Subcutaneous adipose tissue (tissue), 4 donors: ENCODE measurements around the gene PKP1. TPM values are rescaled to one million over a fixed set of nuclear protein-coding genes. Genes with fewer than 3 reads are reported as not detected.

Experiments used
- total RNA-seq, 4 donors: library from RNA; depleted of rRNA; stranded (reverse); fragments of >200 nt; gene quantifications; one replicate each; pipeline ENCODE4 v1.1.0, GENCODE V29; 2016
- TF ChIP-seq, protein P1 (sequence below): fragments of 450-650 bp; IDR thresholded peaks from one replicate; pipeline ENCODE4 v1.5.1; 2016; ENCODE audit warnings: low read depth, mild to moderate bottlenecking, control low read depth, antibody characterized with exemption, moderate library complexity

PKP1 gene
- total RNA-seq, 4 donors from 2014 or later, result 0.51 to 13.6 (median 6.2) TPM

GRCh38 chr1:201276891-201277290 is 6.4 kb upstream of the PKP1 start:
- TF ChIP-seq, protein P1, sequence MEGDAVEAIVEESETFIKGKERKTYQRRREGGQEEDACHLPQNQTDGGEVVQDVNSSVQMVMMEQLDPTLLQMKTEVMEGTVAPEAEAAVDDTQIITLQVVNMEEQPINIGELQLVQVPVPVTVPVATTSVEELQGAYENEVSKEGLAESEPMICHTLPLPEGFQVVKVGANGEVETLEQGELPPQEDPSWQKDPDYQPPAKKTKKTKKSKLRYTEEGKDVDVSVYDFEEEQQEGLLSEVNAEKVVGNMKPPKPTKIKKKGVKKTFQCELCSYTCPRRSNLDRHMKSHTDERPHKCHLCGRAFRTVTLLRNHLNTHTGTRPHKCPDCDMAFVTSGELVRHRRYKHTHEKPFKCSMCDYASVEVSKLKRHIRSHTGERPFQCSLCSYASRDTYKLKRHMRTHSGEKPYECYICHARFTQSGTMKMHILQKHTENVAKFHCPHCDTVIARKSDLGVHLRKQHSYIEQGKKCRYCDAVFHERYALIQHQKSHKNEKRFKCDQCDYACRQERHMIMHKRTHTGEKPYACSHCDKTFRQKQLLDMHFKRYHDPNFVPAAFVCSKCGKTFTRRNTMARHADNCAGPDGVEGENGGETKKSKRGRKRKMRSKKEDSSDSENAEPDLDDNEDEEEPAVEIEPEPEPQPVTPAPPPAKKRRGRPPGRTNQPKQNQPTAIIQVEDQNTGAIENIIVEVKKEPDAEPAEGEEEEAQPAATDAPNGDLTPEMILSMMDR, result no peak

- TF ChIP-seq, protein P1, result no peak
Observed at GRCh38 chr1:201277441-201277840, 5.9 kb upstream of the PKP1 start.

DNA sequence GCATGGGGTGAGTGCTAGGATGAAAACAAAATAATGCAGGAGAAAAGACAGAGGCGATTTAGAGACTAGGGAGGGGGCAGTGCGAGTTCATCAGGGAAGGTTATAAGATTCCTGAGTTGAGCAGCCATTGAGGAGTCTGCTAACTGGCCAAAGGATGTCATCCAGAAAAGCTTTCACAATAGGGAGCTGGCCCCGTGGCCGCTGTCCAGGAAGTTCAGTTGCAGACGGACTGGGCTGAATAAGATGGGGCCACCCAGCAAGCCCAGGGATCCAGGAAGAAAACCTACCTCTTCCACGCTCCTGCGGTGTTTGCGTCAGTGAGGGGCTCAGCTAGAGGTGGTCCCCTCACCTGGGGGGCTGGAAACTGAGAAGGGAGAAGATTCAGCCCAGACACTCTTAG is 4.0 kb upstream of the PKP1 start:
- TF ChIP-seq, protein P1, result no peak

DNA sequence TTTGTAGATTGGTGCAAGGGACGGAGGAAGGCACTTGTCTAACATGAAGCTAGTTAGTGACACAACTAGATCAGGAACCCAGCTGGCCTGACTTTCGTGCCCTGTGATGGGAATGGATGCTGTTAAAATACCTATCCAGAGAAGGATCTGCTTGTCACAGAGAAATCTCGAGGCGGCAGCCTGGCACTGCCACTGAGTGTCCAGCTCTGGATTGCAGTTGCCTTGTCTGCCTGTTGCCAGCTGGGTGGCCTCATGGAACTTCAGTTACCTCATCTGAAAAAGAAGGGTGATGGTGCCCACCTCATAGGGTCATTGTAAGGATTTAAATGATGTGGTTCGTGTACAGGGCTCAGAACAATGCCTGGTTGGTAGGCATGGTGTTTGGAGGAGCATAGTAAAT is 2.4 kb upstream of the PKP1 start:
- TF ChIP-seq, protein P1, result no peak

DNA sequence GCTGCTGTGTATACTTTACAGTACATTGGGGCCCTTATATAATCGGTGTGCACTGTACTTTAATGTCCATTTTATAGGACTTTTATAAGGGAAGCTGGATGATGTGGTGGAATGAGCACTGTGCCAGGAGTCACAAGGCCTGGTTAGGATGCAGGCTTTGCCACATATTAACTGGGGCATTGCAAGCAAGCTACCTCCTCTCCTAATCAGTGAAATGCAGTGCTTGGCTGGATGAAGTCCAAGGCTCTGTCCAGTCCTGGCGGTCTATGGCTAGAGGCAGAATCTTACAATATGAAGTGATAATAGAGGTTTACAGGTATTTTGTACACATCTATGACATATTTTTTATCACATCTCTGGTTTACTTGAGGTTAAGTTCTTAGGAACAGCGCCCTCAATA is 1.7 kb upstream of the PKP1 start:
- TF ChIP-seq, protein P1, result no peak

GRCh38 chr1:201282216-201282615 is 1.1 kb upstream of the PKP1 start:
- TF ChIP-seq, protein P1, result no peak

GRCh38 chr1:201283836-201284553 is 689 bp downstream of the PKP1 start:
- TF ChIP-seq, protein P1, result no peak
